ENCODE measurements around the gene SLC4A2. TPM values are rescaled to one million over a fixed set of nuclear protein-coding genes. Genes with fewer than 3 reads are reported as not detected.

SLC4A2 gene
- total RNA-seq, 2 experiments from 2014 or later, result 58.7 to 85.0 TPM

GRCh38 chr7:151099486-151100211 lies 40.3 kb downstream of the SLC4A2 start:
- Mint-ChIP-seq H3K4me3 (no peak overlapping the region), H3K36me3 (ENCODE audit: low read depth) (peaks cover 2% of the 10 kb centered on the region), H3K27me3 (no peaks in the 10 kb centered on the region), H3K4me1 (peaks cover 9% of the 10 kb centered on the region), H3K9me3 (ENCODE audit: low read depth) (no peaks in the 10 kb centered on the region), H3K27ac (no peak overlapping the region)
- ChIA-PET CTCF (interaction anchor here (1.8 kb wide), 1 partner anchor 24 kb away, joined by 6 read pairs; no protein-coding TSS in a partner anchor), POLR2A (no interaction called here)
- ATAC-seq, result no peak
- intact Hi-C loops (cut with DNase I, micrococcal nuclease), result loop anchor here in 1 of 2 experiments (5.0 kb wide), 1 partner anchor 322 kb away; no protein-coding TSS in a partner anchor
- DNase-seq, result no peak

DNA sequence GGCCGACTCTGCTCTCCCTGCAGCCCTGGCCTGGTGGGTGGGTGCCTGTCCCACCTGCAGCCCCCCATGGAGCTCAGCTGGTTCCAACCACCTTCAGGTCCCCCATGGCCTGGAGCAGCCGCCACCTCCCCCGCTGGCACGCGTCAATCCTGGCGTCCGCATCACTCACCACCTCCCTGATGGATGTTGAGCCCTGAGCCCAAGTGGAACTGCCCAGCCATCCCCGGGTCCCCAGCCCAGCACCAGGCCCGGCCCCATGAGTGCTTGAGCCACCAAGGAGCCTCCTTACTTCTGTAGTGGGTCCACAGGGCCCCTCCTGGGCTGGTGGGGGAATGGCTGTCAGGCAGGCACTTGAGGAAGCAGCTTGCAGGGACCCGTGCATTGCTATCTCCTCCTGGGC lies 41.5 kb downstream of the SLC4A2 start:
- H3K4me3 Mint-ChIP-seq, result no peak overlapping the region
- intact Hi-C loops (cut with DNase I, micrococcal nuclease), result no loop called here
- ChIA-PET POLR2A (interaction anchor here (0.6 kb wide), 1 partner anchor 10 kb away, joined by 3 read pairs; no protein-coding TSS in a partner anchor), CTCF (interaction anchor here (0.9 to 1.8 kb wide), 3 partner anchors 16 to 44 kb away, joined by 3 to 6 read pairs (median 4); no protein-coding TSS in a partner anchor)
- H3K27me3 Mint-ChIP-seq, result no peaks in the 10 kb centered on the region
- H3K4me1 Mint-ChIP-seq, result peaks cover 3% of the 10 kb centered on the region
- peaks cover 2% of the 10 kb centered on the region for H3K36me3 Mint-ChIP-seq (ENCODE audit: low read depth)
- no peak for ATAC-seq
- no peaks in the 10 kb centered on the region for H3K9me3 Mint-ChIP-seq (ENCODE audit: low read depth)
- no peak for DNase-seq
- H3K27ac Mint-ChIP-seq, result no peak overlapping the region

DNA sequence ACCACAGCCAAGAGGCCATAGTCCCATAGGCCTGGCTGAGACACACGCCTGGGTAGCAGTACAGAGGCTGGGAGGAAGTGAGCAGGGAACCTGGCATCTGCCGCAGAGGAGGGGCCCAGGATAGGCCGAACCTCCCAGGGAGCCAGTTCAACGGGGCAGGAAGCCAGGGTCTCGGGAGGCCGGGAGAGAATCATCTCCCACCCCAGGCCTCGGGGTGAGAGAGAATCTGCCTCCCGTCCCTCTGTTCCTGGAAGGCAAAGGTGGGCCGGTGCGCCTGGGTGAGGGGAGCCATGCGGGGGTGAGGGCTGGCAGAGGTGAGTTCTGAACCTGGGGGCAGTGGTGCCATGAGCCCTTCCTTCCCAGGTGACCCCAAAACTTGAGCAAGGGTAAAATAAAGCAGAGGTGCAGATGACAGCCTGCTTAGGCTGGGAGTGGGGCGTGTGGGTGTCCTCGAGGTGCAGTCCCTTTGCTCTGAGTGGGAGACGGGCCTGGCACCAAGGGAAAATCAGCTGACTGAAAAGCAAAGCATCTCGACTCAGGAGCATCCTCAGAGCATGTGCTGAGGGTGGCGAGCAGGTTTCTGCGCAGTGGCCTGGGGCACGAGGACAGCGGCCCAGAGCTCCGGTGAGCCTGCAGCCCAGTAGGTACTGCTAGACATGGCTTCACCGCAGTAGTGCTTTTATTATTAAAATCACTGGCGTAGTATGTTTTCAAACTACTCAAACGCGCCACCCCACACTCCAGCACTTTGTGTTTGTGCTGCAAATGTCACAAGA lies 42.4 kb downstream of the SLC4A2 start:
- Mint-ChIP-seq H3K27ac (no peak overlapping the region), H3K36me3 (ENCODE audit: low read depth) (peaks cover 2% of the 10 kb centered on the region), H3K4me3 (no peak overlapping the region), H3K9me3 (ENCODE audit: low read depth) (no peaks in the 10 kb centered on the region), H3K27me3 (no peaks in the 10 kb centered on the region), H3K4me1 (no peaks in the 10 kb centered on the region)
- ATAC-seq (no peak), DNase-seq (no peak)
- intact Hi-C loops (cut with DNase I, micrococcal nuclease), result no loop called here
- ChIA-PET POLR2A (interaction anchor here (0.6 kb wide), 1 partner anchor 9 kb away, joined by 3 read pairs; no protein-coding TSS in a partner anchor), CTCF (interaction anchor here (0.9 to 1.9 kb wide), 3 partner anchors 10 to 43 kb away, joined by 3 to 9 read pairs (median 4); no protein-coding TSS in a partner anchor)

DNA sequence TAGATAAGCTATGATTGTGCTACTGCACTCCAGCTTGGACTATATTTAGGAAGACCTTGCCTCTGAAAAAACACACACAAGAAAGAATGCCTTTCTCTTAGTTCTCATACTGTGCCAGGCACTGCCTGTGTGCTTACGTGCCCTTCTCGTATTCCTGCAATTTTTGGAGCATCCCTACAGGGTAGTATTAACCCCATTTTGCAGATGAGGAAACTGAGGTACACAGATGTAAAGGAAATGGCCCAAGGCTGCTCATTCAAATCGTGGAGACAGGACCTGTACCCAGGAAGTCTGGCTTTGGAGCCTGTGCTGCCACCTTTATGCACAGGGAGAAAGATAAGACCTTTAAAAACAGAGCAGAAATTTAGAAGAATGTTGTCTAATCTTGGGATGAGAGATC lies 43.6 kb downstream of the SLC4A2 start:
- intact Hi-C loops (cut with DNase I, micrococcal nuclease), result no loop called here
- ATAC-seq (no peak), DNase-seq (no peak)
- no peaks in the 10 kb centered on the region for H3K4me1 Mint-ChIP-seq
- no peak overlapping the region for H3K27ac Mint-ChIP-seq
- CTCF ChIA-PET, result interaction anchor here (0.6 to 1.9 kb wide), 4 partner anchors 9 to 139 kb away, joined by 3 to 9 read pairs (median 4); partner anchors contain the start of gene FASTK
- peaks cover 2% of the 10 kb centered on the region for H3K36me3 Mint-ChIP-seq (ENCODE audit: low read depth)
- H3K4me3 Mint-ChIP-seq, result no peak overlapping the region
- no peaks in the 10 kb centered on the region for H3K27me3 Mint-ChIP-seq
- no peaks in the 10 kb centered on the region for H3K9me3 Mint-ChIP-seq (ENCODE audit: low read depth)
- POLR2A ChIA-PET, result no interaction called here

DNA sequence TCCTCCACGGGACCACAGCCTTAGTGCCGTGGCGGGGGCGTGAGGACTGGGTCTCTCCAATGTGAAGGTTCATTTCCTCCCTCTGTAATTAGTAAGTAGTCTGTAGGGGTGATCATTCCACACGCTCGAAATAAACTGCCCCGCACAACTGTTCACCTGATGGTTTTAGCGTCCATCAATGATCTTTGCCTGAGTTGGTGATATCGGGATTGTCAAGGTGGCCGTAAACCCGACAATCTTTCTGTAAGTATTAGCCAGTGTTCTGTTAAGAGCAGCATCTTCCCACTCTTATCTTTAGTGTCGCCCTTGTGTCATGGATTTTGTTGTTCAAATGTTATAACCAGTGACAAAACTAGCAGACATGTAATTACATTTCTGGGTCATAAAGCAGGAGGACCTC lies 44.6 kb downstream of the SLC4A2 start:
- CTCF ChIA-PET, result interaction anchor here (0.7 kb wide), 1 partner anchor 139 kb away, joined by 5 read pairs; no protein-coding TSS in a partner anchor
- no peaks in the 10 kb centered on the region for H3K4me1 Mint-ChIP-seq
- POLR2A ChIA-PET, result interaction anchor here (0.5 kb wide), 1 partner anchor 8 kb away, joined by 3 read pairs; no protein-coding TSS in a partner anchor

DNA sequence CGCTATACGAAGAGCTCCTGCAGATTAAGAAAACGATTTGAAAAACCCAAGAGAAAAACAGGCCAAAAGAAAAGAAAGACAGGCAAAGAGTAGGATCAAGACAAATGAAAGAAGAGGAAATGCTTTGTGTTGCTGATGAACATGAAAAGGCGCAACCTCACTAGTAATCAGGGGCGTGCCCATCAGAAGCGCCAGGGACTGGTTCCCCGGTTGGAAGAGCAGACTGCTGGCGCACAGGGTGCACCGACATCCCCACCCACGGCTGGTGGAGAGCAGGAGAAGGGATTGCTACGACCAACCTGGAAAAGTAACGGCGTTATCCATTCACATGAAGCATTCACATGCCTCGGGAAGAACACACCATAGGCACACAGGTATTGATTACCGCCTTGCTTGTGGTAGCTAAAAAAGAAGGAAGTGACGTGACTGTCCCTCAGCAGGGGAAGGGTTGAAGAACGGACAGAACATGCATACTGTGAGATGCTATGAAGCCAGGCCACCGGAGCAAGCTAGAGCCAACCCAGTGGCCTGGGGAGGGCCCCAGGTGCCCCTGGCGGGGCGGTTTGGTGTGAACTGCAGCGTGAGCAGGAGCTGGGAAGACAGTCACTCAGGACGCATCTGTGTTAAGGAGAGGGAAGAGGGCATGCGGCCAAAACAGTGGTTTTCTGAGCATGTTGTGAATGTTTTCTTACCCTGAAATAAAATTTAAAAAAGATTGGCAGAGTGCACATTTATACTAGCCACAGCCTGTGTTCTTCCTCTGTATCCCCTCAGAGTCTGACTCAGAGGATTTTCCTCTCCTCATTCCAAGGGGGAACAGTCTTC lies 45.2 kb downstream of the SLC4A2 start:
- no peaks in the 10 kb centered on the region for H3K27me3 Mint-ChIP-seq
- no peaks in the 10 kb centered on the region for H3K4me1 Mint-ChIP-seq
- CTCF ChIA-PET, result interaction anchor here (0.7 to 1.2 kb wide), 2 partner anchors 12 to 247 kb away, joined by 3 read pairs; no protein-coding TSS in a partner anchor
- no peak for DNase-seq
- H3K36me3 Mint-ChIP-seq (ENCODE audit: low read depth), result peaks cover 2% of the 10 kb centered on the region
- POLR2A ChIA-PET, result interaction anchor here (0.6 kb wide), 1 partner anchor 775 kb away, joined by 4 read pairs; no protein-coding TSS in a partner anchor
- H3K9me3 Mint-ChIP-seq (ENCODE audit: low read depth), result no peaks in the 10 kb centered on the region
- H3K27ac Mint-ChIP-seq, result no peak overlapping the region
- H3K4me3 Mint-ChIP-seq, result no peak overlapping the region
- intact Hi-C loops (cut with DNase I, micrococcal nuclease), result no loop called here
- ATAC-seq, result no peak

More for the DNA sequence above, 44.6 kb downstream of the SLC4A2 start:
- H3K9me3 Mint-ChIP-seq (ENCODE audit: low read depth), result no peaks in the 10 kb centered on the region
- H3K36me3 Mint-ChIP-seq (ENCODE audit: low read depth), result peaks cover 2% of the 10 kb centered on the region
- no peak overlapping the region for H3K27ac Mint-ChIP-seq
- DNase-seq (no peak), ATAC-seq (no peak)
- no peak overlapping the region for H3K4me3 Mint-ChIP-seq
- H3K27me3 Mint-ChIP-seq, result no peaks in the 10 kb centered on the region
- intact Hi-C loops (cut with DNase I, micrococcal nuclease), result no loop called here

GRCh38 chr7:151107882-151108281 lies 48.5 kb downstream of the SLC4A2 start:
- ChIA-PET CTCF (interaction anchor here (0.5 to 1.4 kb wide), 10 partner anchors 9 to 543 kb away, joined by 3 to 5 read pairs (median 3); no protein-coding TSS in a partner anchor), POLR2A (no interaction called here)
- no peaks in the 10 kb centered on the region for H3K4me1 Mint-ChIP-seq
- intact Hi-C loops (cut with DNase I, micrococcal nuclease), result no loop called here
- no peaks in the 10 kb centered on the region for H3K9me3 Mint-ChIP-seq (ENCODE audit: low read depth)
- H3K4me3 Mint-ChIP-seq, result no peak overlapping the region
- H3K27me3 Mint-ChIP-seq, result peaks cover 3% of the 10 kb centered on the region
- no peak for DNase-seq
- no peak overlapping the region for H3K27ac Mint-ChIP-seq
- no peak for ATAC-seq
- H3K36me3 Mint-ChIP-seq (ENCODE audit: low read depth), result peaks cover 2% of the 10 kb centered on the region

- Mint-ChIP-seq H3K36me3 (ENCODE audit: low read depth) (no peaks in the 10 kb centered on the region), H3K27ac (no peak overlapping the region), H3K27me3 (peaks cover 3% of the 10 kb centered on the region), H3K4me3 (no peak overlapping the region), H3K4me1 (no peaks in the 10 kb centered on the region), H3K9me3 (ENCODE audit: low read depth) (no peaks in the 10 kb centered on the region)
- POLR2A ChIA-PET, result no interaction called here
- intact Hi-C loops (cut with DNase I, micrococcal nuclease), result loop anchor here (1.0 to 5.0 kb wide), 5 partner anchors 15 to 332 kb away; no protein-coding TSS in a partner anchor
- no peak for DNase-seq
- no peak for ATAC-seq
- CTCF ChIA-PET, result interaction anchor here (0.7 to 2.8 kb wide), 16 partner anchors 7 to 690 kb away, joined by 3 to 17 read pairs (median 5); partner anchors contain the start of gene ABCB8
These were observed 50.0 kb downstream of the SLC4A2 start for GRCh38 chr7:151109094-151110048.

- intact Hi-C loops (cut with DNase I, micrococcal nuclease), result loop anchor here (2.0 to 5.0 kb wide), 4 partner anchors 16 to 333 kb away; no protein-coding TSS in a partner anchor
- CTCF ChIA-PET, result interaction anchor here (0.7 to 2.8 kb wide), 21 partner anchors 14 to 232 kb away, joined by 3 to 17 read pairs (median 4); partner anchors contain the start of gene ABCB8
- POLR2A ChIA-PET, result no interaction called here
- H3K4me3 Mint-ChIP-seq, result no peak overlapping the region
- no peaks in the 10 kb centered on the region for H3K4me1 Mint-ChIP-seq
- H3K27me3 Mint-ChIP-seq, result peaks cover 3% of the 10 kb centered on the region
- H3K27ac Mint-ChIP-seq, result no peak overlapping the region
- DNase-seq (no peak), ATAC-seq (no peak)
- H3K36me3 Mint-ChIP-seq (ENCODE audit: low read depth), result no peaks in the 10 kb centered on the region
- H3K9me3 Mint-ChIP-seq (ENCODE audit: low read depth), result no peaks in the 10 kb centered on the region
These were observed 51.0 kb downstream of the SLC4A2 start for GRCh38 chr7:151110236-151110940.

All from activated CD4-positive, alpha-beta T cell treated with anti-CD3 and anti-CD28 coated beads for 36 hours (primary cell).